Measurements from ENCODE around the gene C2CD3.

Gene C2CD3

DNA sequence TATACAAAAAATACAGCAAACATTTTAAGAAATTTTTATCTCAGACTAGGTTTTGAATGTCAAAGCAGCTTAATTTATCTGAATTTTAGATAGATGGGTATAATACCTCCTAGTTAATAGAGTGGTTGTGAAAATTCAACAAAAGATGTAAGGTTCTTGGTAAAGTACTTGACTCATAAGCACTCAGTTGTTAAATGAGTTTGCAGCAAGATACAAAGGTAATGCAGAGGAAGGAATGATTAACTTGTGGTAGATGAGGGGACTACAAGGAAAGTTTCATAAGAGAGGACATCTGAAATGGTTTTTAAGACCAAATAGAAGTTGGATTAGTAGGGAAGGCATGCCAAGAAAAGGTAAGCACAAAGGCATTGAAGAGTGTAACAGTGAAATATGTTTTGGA, 37.7 kb upstream of the C2CD3 start:
- DNase-seq (ENCODE audit: low read depth in 1 of 2, low spot score in 1 of 2): no peak
- H3K27ac ChIP-seq (replicated peaks): no peak overlapping the region
- H3K27me3 ChIP-seq (ENCODE audit: insufficient read depth, poor library complexity, severe bottlenecking): no peaks in the 10 kb centered on the region
- TF ChIP-seq, protein P1, sequence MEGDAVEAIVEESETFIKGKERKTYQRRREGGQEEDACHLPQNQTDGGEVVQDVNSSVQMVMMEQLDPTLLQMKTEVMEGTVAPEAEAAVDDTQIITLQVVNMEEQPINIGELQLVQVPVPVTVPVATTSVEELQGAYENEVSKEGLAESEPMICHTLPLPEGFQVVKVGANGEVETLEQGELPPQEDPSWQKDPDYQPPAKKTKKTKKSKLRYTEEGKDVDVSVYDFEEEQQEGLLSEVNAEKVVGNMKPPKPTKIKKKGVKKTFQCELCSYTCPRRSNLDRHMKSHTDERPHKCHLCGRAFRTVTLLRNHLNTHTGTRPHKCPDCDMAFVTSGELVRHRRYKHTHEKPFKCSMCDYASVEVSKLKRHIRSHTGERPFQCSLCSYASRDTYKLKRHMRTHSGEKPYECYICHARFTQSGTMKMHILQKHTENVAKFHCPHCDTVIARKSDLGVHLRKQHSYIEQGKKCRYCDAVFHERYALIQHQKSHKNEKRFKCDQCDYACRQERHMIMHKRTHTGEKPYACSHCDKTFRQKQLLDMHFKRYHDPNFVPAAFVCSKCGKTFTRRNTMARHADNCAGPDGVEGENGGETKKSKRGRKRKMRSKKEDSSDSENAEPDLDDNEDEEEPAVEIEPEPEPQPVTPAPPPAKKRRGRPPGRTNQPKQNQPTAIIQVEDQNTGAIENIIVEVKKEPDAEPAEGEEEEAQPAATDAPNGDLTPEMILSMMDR (IDR thresholded peaks at IDR 0.05; ENCODE audit: insufficient read depth, low read length): no peak
- TF ChIP-seq, protein P2, sequence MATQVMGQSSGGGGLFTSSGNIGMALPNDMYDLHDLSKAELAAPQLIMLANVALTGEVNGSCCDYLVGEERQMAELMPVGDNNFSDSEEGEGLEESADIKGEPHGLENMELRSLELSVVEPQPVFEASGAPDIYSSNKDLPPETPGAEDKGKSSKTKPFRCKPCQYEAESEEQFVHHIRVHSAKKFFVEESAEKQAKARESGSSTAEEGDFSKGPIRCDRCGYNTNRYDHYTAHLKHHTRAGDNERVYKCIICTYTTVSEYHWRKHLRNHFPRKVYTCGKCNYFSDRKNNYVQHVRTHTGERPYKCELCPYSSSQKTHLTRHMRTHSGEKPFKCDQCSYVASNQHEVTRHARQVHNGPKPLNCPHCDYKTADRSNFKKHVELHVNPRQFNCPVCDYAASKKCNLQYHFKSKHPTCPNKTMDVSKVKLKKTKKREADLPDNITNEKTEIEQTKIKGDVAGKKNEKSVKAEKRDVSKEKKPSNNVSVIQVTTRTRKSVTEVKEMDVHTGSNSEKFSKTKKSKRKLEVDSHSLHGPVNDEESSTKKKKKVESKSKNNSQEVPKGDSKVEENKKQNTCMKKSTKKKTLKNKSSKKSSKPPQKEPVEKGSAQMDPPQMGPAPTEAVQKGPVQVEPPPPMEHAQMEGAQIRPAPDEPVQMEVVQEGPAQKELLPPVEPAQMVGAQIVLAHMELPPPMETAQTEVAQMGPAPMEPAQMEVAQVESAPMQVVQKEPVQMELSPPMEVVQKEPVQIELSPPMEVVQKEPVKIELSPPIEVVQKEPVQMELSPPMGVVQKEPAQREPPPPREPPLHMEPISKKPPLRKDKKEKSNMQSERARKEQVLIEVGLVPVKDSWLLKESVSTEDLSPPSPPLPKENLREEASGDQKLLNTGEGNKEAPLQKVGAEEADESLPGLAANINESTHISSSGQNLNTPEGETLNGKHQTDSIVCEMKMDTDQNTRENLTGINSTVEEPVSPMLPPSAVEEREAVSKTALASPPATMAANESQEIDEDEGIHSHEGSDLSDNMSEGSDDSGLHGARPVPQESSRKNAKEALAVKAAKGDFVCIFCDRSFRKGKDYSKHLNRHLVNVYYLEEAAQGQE (IDR thresholded peaks at IDR 0.05; ENCODE audit: insufficient replicate concordance, low read depth): no peak
- TF ChIP-seq GABPA (IDR thresholded peaks at IDR 0.05; ENCODE audit: low read depth) (no peak), POLR2AphosphoS5 (IDR thresholded peaks at IDR 0.05; ENCODE audit: low read depth) (no peak), SPI1 (IDR thresholded peaks at IDR 0.05; ENCODE audit: borderline replicate concordance, low read depth) (no peak)
- H3K4me3 ChIP-seq (replicated peaks; ENCODE audit: insufficient read depth, low read length): no peak overlapping the region

DNA sequence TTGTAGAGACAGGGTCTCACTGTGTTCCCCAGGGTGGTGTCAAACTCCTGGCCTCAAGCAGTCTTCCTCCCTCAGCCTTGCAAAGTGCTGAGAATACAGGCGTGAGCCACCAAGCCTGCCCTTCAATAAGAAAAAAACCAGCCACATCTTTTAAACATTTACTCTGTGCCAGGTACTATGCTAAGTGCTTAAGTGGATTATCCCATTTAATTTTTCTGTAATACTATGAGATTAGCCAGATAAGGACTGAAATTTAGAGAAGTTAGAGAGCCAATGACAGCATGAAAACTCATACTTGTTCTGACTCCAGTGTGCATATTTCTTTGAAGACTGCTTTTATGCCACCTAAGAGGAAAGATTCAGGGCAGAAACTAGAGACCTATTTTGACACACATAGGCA, 35.9 kb upstream of the C2CD3 start:
- TF ChIP-seq POLR2AphosphoS5 (IDR thresholded peaks at IDR 0.05; ENCODE audit: low read depth): no peak
- TF ChIP-seq SPI1 (IDR thresholded peaks at IDR 0.05; ENCODE audit: borderline replicate concordance, low read depth): no peak
- TF ChIP-seq, protein P2 (IDR thresholded peaks at IDR 0.05; ENCODE audit: insufficient replicate concordance, low read depth): no peak
- Histone ChIP-seq H3K4me3 (replicated peaks; ENCODE audit: insufficient read depth, low read length) (no peak overlapping the region), H3K27ac (replicated peaks) (no peak overlapping the region), H3K27me3 (ENCODE audit: insufficient read depth, poor library complexity, severe bottlenecking) (no peaks in the 10 kb centered on the region)
- DNase-seq (ENCODE audit: low read depth in 1 of 2, low spot score in 1 of 2): no peak

DNA sequence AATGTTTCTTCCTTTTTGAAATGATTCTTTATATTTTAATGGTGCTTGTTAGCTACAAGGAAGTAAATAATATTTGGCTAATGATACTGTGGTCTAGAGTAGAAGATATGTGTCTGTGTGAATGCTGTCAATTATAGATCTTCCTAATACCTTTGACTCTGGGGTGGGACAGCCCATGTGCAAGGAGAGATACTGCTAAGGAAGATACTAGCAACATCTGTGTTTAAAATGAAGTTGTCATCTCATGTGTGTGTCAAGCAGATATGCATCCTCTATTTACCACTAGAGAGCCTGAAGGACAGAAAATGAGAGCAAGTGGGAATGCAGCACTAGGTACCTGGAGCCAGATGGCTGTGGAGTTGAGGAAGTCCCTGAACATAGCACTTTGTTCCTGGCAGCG, 34.4 kb upstream of the C2CD3 start:
- Histone ChIP-seq H3K4me3 (replicated peaks; ENCODE audit: insufficient read depth, low read length) (no peak overlapping the region), H3K27me3 (ENCODE audit: insufficient read depth, poor library complexity, severe bottlenecking) (no peaks in the 10 kb centered on the region), H3K27ac (replicated peaks) (no peak overlapping the region)
- TF ChIP-seq, protein P1 (IDR thresholded peaks at IDR 0.05; ENCODE audit: insufficient read depth, low read length): no peak
- TF ChIP-seq POLR2AphosphoS5 (IDR thresholded peaks at IDR 0.05; ENCODE audit: low read depth): no peak
- no peak for TF ChIP-seq GABPA (IDR thresholded peaks at IDR 0.05; ENCODE audit: low read depth)
- TF ChIP-seq, protein P2 (IDR thresholded peaks at IDR 0.05; ENCODE audit: insufficient replicate concordance, low read depth): no peak
- no peak for DNase-seq (ENCODE audit: low read depth in 1 of 2, low spot score in 1 of 2)

DNA sequence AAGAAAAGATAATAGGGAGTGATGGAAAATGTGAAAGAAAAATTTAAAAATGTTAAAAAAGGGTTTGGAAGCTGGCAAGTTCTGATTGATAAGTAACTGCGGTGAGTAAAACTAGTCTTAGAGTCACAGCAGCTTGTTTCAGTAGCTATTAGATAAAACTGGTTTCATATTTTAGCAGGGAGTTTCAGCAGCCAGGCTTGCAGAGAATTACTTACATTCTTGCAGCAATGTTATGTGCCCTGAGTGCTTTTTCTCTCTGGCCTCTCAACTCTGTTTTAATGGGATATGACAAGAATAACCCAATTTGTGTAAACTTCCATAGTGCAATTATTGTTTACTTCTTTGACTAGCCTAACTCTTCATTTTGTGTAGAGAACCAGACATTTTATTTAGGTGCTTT, 33.9 kb upstream of the C2CD3 start:
- no peak for DNase-seq (ENCODE audit: low read depth in 1 of 2, low spot score in 1 of 2)
- Histone ChIP-seq H3K4me3 (replicated peaks; ENCODE audit: insufficient read depth, low read length) (no peak overlapping the region), H3K27me3 (ENCODE audit: insufficient read depth, poor library complexity, severe bottlenecking) (no peaks in the 10 kb centered on the region), H3K27ac (replicated peaks) (no peak overlapping the region)
- no peak for TF ChIP-seq SPI1 (IDR thresholded peaks at IDR 0.05; ENCODE audit: borderline replicate concordance, low read depth)
- no peak for TF ChIP-seq POLR2AphosphoS5 (IDR thresholded peaks at IDR 0.05; ENCODE audit: low read depth)
- TF ChIP-seq, protein P1 (IDR thresholded peaks at IDR 0.05; ENCODE audit: insufficient read depth, low read length): no peak
- no peak for TF ChIP-seq GABPA (IDR thresholded peaks at IDR 0.05; ENCODE audit: low read depth)
- TF ChIP-seq, protein P2 (IDR thresholded peaks at IDR 0.05; ENCODE audit: insufficient replicate concordance, low read depth): no peak

Data from HL-60 (cell line).